H1 (cell line): Measurements from ENCODE around the gene CARM1.

Experiments
- ATF3 ChIP-seq: IDR thresholded peaks from 2 replicates; pipeline ENCODE4 v1.6.1; 2011; ENCODE audit warnings: low read depth, mild to moderate bottlenecking, low read length; ENCODE audit not compliant: insufficient read depth
- BACH1 ChIP-seq: IDR thresholded peaks from 2 replicates; pipeline ENCODE4 v1.6.1; 2012; ENCODE audit warnings: low read length, improper control_type of control experiment
- BRCA1 ChIP-seq: IDR thresholded peaks from 2 replicates; pipeline ENCODE4 v1.6.1; 2012; ENCODE audit warnings: low read depth, low read length, improper control_type of control experiment
- CEBPB ChIP-seq: IDR thresholded peaks from 2 replicates; pipeline ENCODE4 v1.6.1; 2012; ENCODE audit warnings: low read depth, low read length
- CTCF ChIP-seq, 3 experiments: IDR thresholded peaks; 1 replicate in 2 of 3; 2 replicates in 1 of 3; pipeline versions ENCODE4 v1.5.1 to v1.6.1; 2011; ENCODE audit warnings: low read length in 3 of 3, mild to moderate bottlenecking in 3 of 3, inconsistent platforms in 2 of 3, low read depth in 1 of 3, moderate library complexity in 1 of 3; ENCODE audit not compliant: insufficient read depth in 1 of 3; ENCODE audit errors: control extremely low read depth in 1 of 3
- MAFK ChIP-seq: IDR thresholded peaks from 2 replicates; pipeline ENCODE4 v1.6.1; 2012; ENCODE audit warnings: low read depth, mild to moderate bottlenecking, improper control_type of control experiment, low read length
- MAX ChIP-seq: IDR thresholded peaks from 2 replicates; pipeline ENCODE4 v1.6.1; 2012; ENCODE audit warnings: inconsistent platforms
- NANOG ChIP-seq: IDR thresholded peaks from 2 replicates; pipeline ENCODE4 v1.6.1; 2011; ENCODE audit warnings: low read length, low read depth, mild to moderate bottlenecking, inconsistent platforms; ENCODE audit not compliant: insufficient read depth, poor library complexity, severe bottlenecking
- POLR2A ChIP-seq, 2 experiments: IDR thresholded peaks; 1 replicate in 1 of 2; 2 replicates in 1 of 2; pipeline ENCODE4 v1.6.1; 2011; ENCODE audit warnings: low read depth in 2 of 2, low read length in 2 of 2, mild to moderate bottlenecking in 2 of 2; ENCODE audit errors: control extremely low read depth in 1 of 2
- POLR2AphosphoS5 ChIP-seq: IDR thresholded peaks from 2 replicates; pipeline ENCODE4 v1.6.1; 2011; ENCODE audit warnings: low read depth, low read length
- RAD21 ChIP-seq, 2 experiments: IDR thresholded peaks in 1 of 2; conservative IDR thresholded peaks in 1 of 2; 2 replicates each; pipeline ENCODE4 v1.6.1; 2011; ENCODE audit warnings: low read depth in 2 of 2, low read length in 2 of 2, improper control_type of control experiment in 1 of 2, inconsistent platforms in 1 of 2, mild to moderate bottlenecking in 1 of 2, moderate library complexity in 1 of 2
- USF2 ChIP-seq: IDR thresholded peaks from 2 replicates; pipeline ENCODE4 v1.6.1; 2011; ENCODE audit warnings: low read length, improper control_type of control experiment

- TF ChIP-seq RAD21 (IDR thresholded peaks at IDR 0.05 in 1 of 2, conservative IDR thresholded peaks at IDR 0.05 in 1 of 2; ENCODE audit: low read depth in 2 of 2, low read length in 2 of 2) = no peak
- no peak for TF ChIP-seq POLR2A (IDR thresholded peaks at IDR 0.05; ENCODE audit: control extremely low read depth in 1 of 2, low read depth in 2 of 2, low read length in 2 of 2)
- no peak for TF ChIP-seq USF2
- TF ChIP-seq CTCF (IDR thresholded peaks at IDR 0.05; ENCODE audit: control extremely low read depth in 1 of 3, insufficient read depth in 1 of 3, low read depth in 1 of 3, low read length in 3 of 3) = no peak
- no peak; the same call in 1 of the 2 replicates for TF ChIP-seq POLR2AphosphoS5
- no peak for TF ChIP-seq BRCA1
- TF ChIP-seq BACH1 = no peak
- no peak for TF ChIP-seq NANOG
- no peak for TF ChIP-seq MAFK
- no peak for TF ChIP-seq MAX
- TF ChIP-seq CEBPB = no peak
- TF ChIP-seq ATF3 = no peak
Observed at GRCh38 chr19:10965398-10965797, 94.0 kb downstream of the CARM1 start.
